GM19397 (cell line): ENCODE data around the gene RETREG3.

ENCODE experiments used
- ATAC-seq: cut with Tn5 transposase; IDR thresholded peaks from one replicate; pipeline ENCODE4 v1.9.1; 2021; ENCODE audit warnings: mild to moderate bottlenecking, moderate library complexity; ENCODE audit not compliant: unreplicated experiment

Gene RETREG3

GRCh38 chr17:42535155-42536047, 73.8 kb downstream of the RETREG3 start:
- no peak for ATAC-seq

GRCh38 chr17:42531455-42532354, 77.5 kb downstream of the RETREG3 start:
- no peak for ATAC-seq

- no peak for ATAC-seq
Measured at GRCh38 chr17:42530952-42531454, 78.2 kb downstream of the RETREG3 start.
